HCT116 (cell line): ENCODE measurements around the gene EN2. TPM values are rescaled to one million over a fixed set of nuclear protein-coding genes. Genes with fewer than 3 reads are reported as not detected.

Experiments
- ATAC-seq: fragments of 200-7000 bp; cut with Tn5 transposase; 2 replicates; pipeline ENCODE4 v1.9.1; 2020; ENCODE audit warnings: mild to moderate bottlenecking, moderate library complexity
- BruUV-seq: library from RNA; stranded (reverse); fragments of 400-500 nt; replicated peaks from 2 replicates; lab custom pipeline; 2021; lab: Mats Ljungman, UMichigan
- CTCF ChIA-PET: fragments of 300-600 bp; sonication (Branson Sonifier 250); formaldehyde crosslinking; loops from one replicate; lab custom pipeline; 2021; ENCODE audit warnings: antibody characterized with exemption; lab: Charles Lee
- POLR2A ChIA-PET: fragments of 300-600, 350-600 bp; sonication (Branson Sonifier 250); formaldehyde crosslinking; loops from one replicate; lab custom pipeline; 2021; ENCODE audit warnings: antibody characterized with exemption; lab: Charles Lee
- RAD21 ChIA-PET, 2 experiments: fragments of 300-600 bp; sonication (Branson Sonifier 250); formaldehyde crosslinking; loops; one replicate each; lab custom pipeline; 2023; ENCODE audit warnings: low total read pairs in 2 of 2; ENCODE audit not compliant: uncharacterized antibody in 2 of 2, unreplicated experiment in 2 of 2, low non-redundant PET in 1 of 2; lab: Charles Lee
- DNase-seq: peaks from one replicate; pipeline ENCODE4 v3.0.0-alpha.2; 2010; ENCODE audit warnings: low read depth, low spot score
- H2AFZ ChIP-seq: fragments of 200-600 bp; shearing (Covaris generic), sonication (generic); 2 replicates; pipeline ENCODE4 v1.6.1; 2017; ENCODE audit warnings: low read depth, mixed run types, mixed read lengths, antibody characterized with exemption, low read length; ENCODE audit not compliant: poor library complexity, severe bottlenecking
- H3K27ac ChIP-seq: 2 replicates; pipeline ENCODE4 v1.5.1; 2012; ENCODE audit warnings: low read depth, low read length
- H3K27me3 ChIP-seq: fragments of 200-600 bp; sonication (generic); 2 replicates; pipeline ENCODE4 v1.6.1; 2016; ENCODE audit warnings: mixed run types, low read length, mixed read lengths; ENCODE audit not compliant: insufficient read depth
- H3K36me3 ChIP-seq, 2 experiments: fragments of 200-500 bp in 1 of 2; fragments of 200-600 bp in 1 of 2; sonication (Bioruptor generic) in 1 of 2; sonication (generic) in 1 of 2; 2 replicates each; pipeline versions ENCODE4 v1.5.1 to v1.6.1; 2014 to 2016; ENCODE audit warnings: low read length in 2 of 2, inconsistent platforms in 1 of 2, mixed read lengths in 1 of 2, mixed run types in 1 of 2; ENCODE audit not compliant: insufficient read depth in 2 of 2, control insufficient read depth in 1 of 2
- H3K4me1 ChIP-seq, 2 experiments: fragments of 200-600 bp in 1 of 2; sonication (generic) in 1 of 2; 2 replicates each; pipeline versions ENCODE4 v1.5.1 to v1.6.1; 2012 to 2017; ENCODE audit warnings: low read length in 2 of 2, inconsistent platforms in 1 of 2, mild to moderate bottlenecking in 1 of 2, mixed read lengths in 1 of 2, mixed run types in 1 of 2, moderate library complexity in 1 of 2; ENCODE audit not compliant: insufficient read depth in 2 of 2, control insufficient read depth in 1 of 2
- H3K4me2 ChIP-seq: fragments of 200-600 bp; sonication (generic); 2 replicates; pipeline ENCODE4 v1.6.1; 2017; ENCODE audit warnings: mixed run types, low read length, mixed read lengths
- H3K4me3 ChIP-seq, 2 experiments: fragments of 200-600 bp in 1 of 2; sonication (generic) in 1 of 2; replicated peaks in 1 of 2; 2 replicates each; pipeline ENCODE4 v1.5.1; 2011 to 2016; ENCODE audit warnings: low read length in 2 of 2, control low read depth in 1 of 2, low read depth in 1 of 2, mild to moderate bottlenecking in 1 of 2, mixed read lengths in 1 of 2, mixed run types in 1 of 2
- H3K79me2 ChIP-seq: fragments of 200-600 bp; sonication (generic); 2 replicates; pipeline ENCODE4 v1.6.1; 2017; ENCODE audit warnings: mild to moderate bottlenecking, mixed run types, low read length, moderate library complexity, mixed read lengths; ENCODE audit not compliant: insufficient read depth
- H3K9ac ChIP-seq: fragments of 200-600 bp; sonication (generic); 2 replicates; pipeline ENCODE4 v1.6.1; 2016; ENCODE audit warnings: low read length, mixed read lengths
- H3K9me2 ChIP-seq: fragments of 200-600 bp; sonication (generic), shearing (Covaris generic); 2 replicates; pipeline ENCODE4 v1.6.1; 2017; ENCODE audit warnings: mixed run types, mild to moderate bottlenecking, moderate library complexity; ENCODE audit not compliant: insufficient read depth
- H3K9me3 ChIP-seq, 2 experiments: fragments of 200-500 bp in 1 of 2; fragments of 200-600 bp in 1 of 2; sonication (Bioruptor generic) in 1 of 2; sonication (generic) in 1 of 2; 2 replicates each; pipeline ENCODE4 v1.6.1; 2014 to 2017; ENCODE audit warnings: low read length in 2 of 2, mixed read lengths in 2 of 2, inconsistent platforms in 1 of 2, low read depth in 1 of 2, mild to moderate bottlenecking in 1 of 2, mixed run types in 1 of 2, moderate library complexity in 1 of 2; ENCODE audit not compliant: control insufficient read depth in 1 of 2, insufficient read depth in 1 of 2
- H4K20me1 ChIP-seq: fragments of 200-600 bp; sonication (generic), shearing (Covaris generic); 2 replicates; pipeline ENCODE4 v1.6.1; 2017; ENCODE audit warnings: mixed run types, mild to moderate bottlenecking, moderate library complexity; ENCODE audit not compliant: insufficient read depth
- CBX3 ChIP-seq: IDR thresholded peaks from 2 replicates; pipeline ENCODE4 v1.6.1; 2012; ENCODE audit warnings: low read depth
- CEBPB ChIP-seq: IDR thresholded peaks from 2 replicates; pipeline ENCODE4 v1.6.1; 2012; ENCODE audit warnings: low read depth
- EGR1 ChIP-seq: IDR thresholded peaks from 2 replicates; pipeline ENCODE4 v1.6.1; 2012; ENCODE audit warnings: low read depth
- EZH2 ChIP-seq: fragments of 200-600 bp; sonication (generic); IDR thresholded peaks from 2 replicates; pipeline ENCODE4 v1.6.1; 2017; ENCODE audit warnings: antibody characterized with exemption, mixed run types
- EZH2phosphoT487 ChIP-seq: fragments of 200-600 bp; IDR thresholded peaks from 2 replicates; pipeline ENCODE4 v1.6.1; 2018; ENCODE audit warnings: antibody characterized with exemption, borderline replicate concordance
- FOSL1 ChIP-seq: IDR thresholded peaks from 2 replicates; pipeline ENCODE4 v1.6.1; 2012; ENCODE audit warnings: low read depth
- POLR2A ChIP-seq: IDR thresholded peaks from 2 replicates; pipeline ENCODE4 v1.7.0; 2011; ENCODE audit warnings: borderline replicate concordance; ENCODE audit not compliant: insufficient read depth, insufficient read length; ENCODE audit errors: extremely low read depth
- RAD21 ChIP-seq: IDR thresholded peaks from 2 replicates; pipeline ENCODE4 v1.6.1; 2012; ENCODE audit warnings: low read depth, mild to moderate bottlenecking
- SIN3A ChIP-seq: IDR thresholded peaks from 2 replicates; pipeline ENCODE4 v1.6.1; 2012; ENCODE audit warnings: low read depth
- SP1 ChIP-seq: IDR thresholded peaks from 2 replicates; pipeline ENCODE4 v1.6.1; 2012; ENCODE audit warnings: low read depth
- SRF ChIP-seq: IDR thresholded peaks from 2 replicates; pipeline ENCODE4 v1.6.1; 2012; ENCODE audit warnings: low read depth
- ZFX ChIP-seq: fragments of 450-650 bp; IDR thresholded peaks from 2 replicates; pipeline ENCODE4 v1.6.1; 2017
- ZNF274 ChIP-seq: fragments of 200-500 bp; sonication (Bioruptor generic); IDR thresholded peaks from 2 replicates; pipeline ENCODE4 v1.6.1; 2014; ENCODE audit warnings: mild to moderate bottlenecking, low read depth, low read length, inconsistent platforms
- intact Hi-C: fragments of 100-400 bp; cut with micrococcal nuclease; formaldehyde crosslinking; loops from 2 replicates; pipeline ENCODE4 v1.10.0; 2022
- total RNA-seq: library from RNA; stranded (reverse); gene quantifications from one replicate; pipeline ENCODE4 v1.2.1, GENCODE V29; 2021; ENCODE audit not compliant: unreplicated experiment
- TF ChIP-seq, protein P1 (sequence below): IDR thresholded peaks from 2 replicates; pipeline ENCODE4 v1.6.1; 2011; ENCODE audit warnings: mild to moderate bottlenecking, low read length, moderate library complexity; ENCODE audit not compliant: insufficient replicate concordance; ENCODE audit errors: extremely low read depth
- TF ChIP-seq, protein P2 (sequence below): IDR thresholded peaks from 2 replicates; pipeline ENCODE4 v1.6.1; 2012; ENCODE audit warnings: low read depth
- TF ChIP-seq, protein P3 (sequence below): IDR thresholded peaks from 2 replicates; pipeline ENCODE4 v1.6.1; 2012
- TF ChIP-seq, protein P4 (sequence below): IDR thresholded peaks from 2 replicates; pipeline ENCODE4 v1.6.1; 2012

The EN2 gene
- total RNA-seq, 1 experiment from 2014 or later = 0.32 TPM

DNA sequence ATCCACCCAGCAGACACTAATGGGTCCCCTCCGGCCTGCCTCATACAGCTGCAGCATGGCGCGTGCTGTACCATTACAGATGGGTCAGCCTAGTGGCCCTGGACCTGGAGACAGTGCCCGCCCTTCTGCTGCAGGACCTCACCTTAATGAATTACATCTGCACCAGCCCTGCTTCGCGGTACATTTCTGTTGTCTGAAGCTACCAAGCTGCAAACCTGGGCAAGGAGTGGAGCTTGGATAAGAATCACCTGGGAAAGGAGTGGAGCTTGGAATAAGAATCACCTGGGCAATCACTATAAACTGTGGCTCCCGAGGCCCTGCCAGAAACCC lies 33.0 kb upstream of the EN2 start:
- no peak overlapping the region for H3K4me3 ChIP-seq
- no peaks in the 10 kb centered on the region for H4K20me1 ChIP-seq
- H3K9ac ChIP-seq = no peak overlapping the region
- TF ChIP-seq, protein P1, sequence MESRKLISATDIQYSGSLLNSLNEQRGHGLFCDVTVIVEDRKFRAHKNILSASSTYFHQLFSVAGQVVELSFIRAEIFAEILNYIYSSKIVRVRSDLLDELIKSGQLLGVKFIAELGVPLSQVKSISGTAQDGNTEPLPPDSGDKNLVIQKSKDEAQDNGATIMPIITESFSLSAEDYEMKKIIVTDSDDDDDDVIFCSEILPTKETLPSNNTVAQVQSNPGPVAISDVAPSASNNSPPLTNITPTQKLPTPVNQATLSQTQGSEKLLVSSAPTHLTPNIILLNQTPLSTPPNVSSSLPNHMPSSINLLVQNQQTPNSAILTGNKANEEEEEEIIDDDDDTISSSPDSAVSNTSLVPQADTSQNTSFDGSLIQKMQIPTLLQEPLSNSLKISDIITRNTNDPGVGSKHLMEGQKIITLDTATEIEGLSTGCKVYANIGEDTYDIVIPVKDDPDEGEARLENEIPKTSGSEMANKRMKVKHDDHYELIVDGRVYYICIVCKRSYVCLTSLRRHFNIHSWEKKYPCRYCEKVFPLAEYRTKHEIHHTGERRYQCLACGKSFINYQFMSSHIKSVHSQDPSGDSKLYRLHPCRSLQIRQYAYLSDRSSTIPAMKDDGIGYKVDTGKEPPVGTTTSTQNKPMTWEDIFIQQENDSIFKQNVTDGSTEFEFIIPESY = no peak
- TF ChIP-seq SRF (no peak), CEBPB (no peak), ZFX (no peak), CBX3 (no peak), POLR2A (no peak), FOSL1 (no peak), EGR1 (no peak), SP1 (no peak), ZNF274 (no peak), EZH2phosphoT487 (no peak), SIN3A (no peak), RAD21 (no peak), EZH2 (no peak)
- TF ChIP-seq, protein P2, sequence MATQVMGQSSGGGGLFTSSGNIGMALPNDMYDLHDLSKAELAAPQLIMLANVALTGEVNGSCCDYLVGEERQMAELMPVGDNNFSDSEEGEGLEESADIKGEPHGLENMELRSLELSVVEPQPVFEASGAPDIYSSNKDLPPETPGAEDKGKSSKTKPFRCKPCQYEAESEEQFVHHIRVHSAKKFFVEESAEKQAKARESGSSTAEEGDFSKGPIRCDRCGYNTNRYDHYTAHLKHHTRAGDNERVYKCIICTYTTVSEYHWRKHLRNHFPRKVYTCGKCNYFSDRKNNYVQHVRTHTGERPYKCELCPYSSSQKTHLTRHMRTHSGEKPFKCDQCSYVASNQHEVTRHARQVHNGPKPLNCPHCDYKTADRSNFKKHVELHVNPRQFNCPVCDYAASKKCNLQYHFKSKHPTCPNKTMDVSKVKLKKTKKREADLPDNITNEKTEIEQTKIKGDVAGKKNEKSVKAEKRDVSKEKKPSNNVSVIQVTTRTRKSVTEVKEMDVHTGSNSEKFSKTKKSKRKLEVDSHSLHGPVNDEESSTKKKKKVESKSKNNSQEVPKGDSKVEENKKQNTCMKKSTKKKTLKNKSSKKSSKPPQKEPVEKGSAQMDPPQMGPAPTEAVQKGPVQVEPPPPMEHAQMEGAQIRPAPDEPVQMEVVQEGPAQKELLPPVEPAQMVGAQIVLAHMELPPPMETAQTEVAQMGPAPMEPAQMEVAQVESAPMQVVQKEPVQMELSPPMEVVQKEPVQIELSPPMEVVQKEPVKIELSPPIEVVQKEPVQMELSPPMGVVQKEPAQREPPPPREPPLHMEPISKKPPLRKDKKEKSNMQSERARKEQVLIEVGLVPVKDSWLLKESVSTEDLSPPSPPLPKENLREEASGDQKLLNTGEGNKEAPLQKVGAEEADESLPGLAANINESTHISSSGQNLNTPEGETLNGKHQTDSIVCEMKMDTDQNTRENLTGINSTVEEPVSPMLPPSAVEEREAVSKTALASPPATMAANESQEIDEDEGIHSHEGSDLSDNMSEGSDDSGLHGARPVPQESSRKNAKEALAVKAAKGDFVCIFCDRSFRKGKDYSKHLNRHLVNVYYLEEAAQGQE = no peak
- TF ChIP-seq, protein P3, sequence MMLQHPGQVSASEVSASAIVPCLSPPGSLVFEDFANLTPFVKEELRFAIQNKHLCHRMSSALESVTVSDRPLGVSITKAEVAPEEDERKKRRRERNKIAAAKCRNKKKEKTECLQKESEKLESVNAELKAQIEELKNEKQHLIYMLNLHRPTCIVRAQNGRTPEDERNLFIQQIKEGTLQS = no peak
- TF ChIP-seq, protein P4, sequence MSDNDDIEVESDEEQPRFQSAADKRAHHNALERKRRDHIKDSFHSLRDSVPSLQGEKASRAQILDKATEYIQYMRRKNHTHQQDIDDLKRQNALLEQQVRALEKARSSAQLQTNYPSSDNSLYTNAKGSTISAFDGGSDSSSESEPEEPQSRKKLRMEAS = no peak
- no peaks in the 10 kb centered on the region for H3K36me3 ChIP-seq
- ChIA-PET POLR2A (no interaction called here), RAD21 (no interaction called here), CTCF (no interaction called here)
- DNase-seq = no peak
- intact Hi-C loops = no loop called here
- no peak overlapping the region for H3K27ac ChIP-seq
- no peak for ATAC-seq
- H3K4me2 ChIP-seq = no peak overlapping the region
- no peaks in the 10 kb centered on the region for H3K4me1 ChIP-seq
- no peak overlapping the region for H2AFZ ChIP-seq
- peaks cover 19% of the 10 kb centered on the region for H3K27me3 ChIP-seq
- no peaks in the 10 kb centered on the region for H3K79me2 ChIP-seq
- no peaks in the 10 kb centered on the region for H3K9me2 ChIP-seq
- H3K9me3 ChIP-seq = no peaks in the 10 kb centered on the region
- no TSS peak for BruUV-seq
